GM12892 (cell line): ENCODE measurements around the gene KEL.

Experiments
- DNase-seq: peaks from one replicate; pipeline ENCODE4 v3.0.0; 2011; ENCODE audit not compliant: insufficient read length
- FAIRE-seq: peaks from 2 replicates; lab custom pipeline; 2011; peaks lifted over from hg19 to GRCh38; lab: Jason Lieb, UNC
- POLR2A ChIP-seq: IDR thresholded peaks from 2 replicates; pipeline ENCODE4 v1.6.1; 2011; ENCODE audit warnings: low read depth, low read length, control low read depth
- POLR2AphosphoS5 ChIP-seq: IDR thresholded peaks from 2 replicates; pipeline ENCODE4 v1.6.1; 2011; ENCODE audit warnings: low read depth, low read length, control low read depth
- TAF1 ChIP-seq: IDR thresholded peaks from 2 replicates; pipeline ENCODE4 v1.6.1; 2011; ENCODE audit warnings: low read depth, mild to moderate bottlenecking, control low read depth, low read length, borderline replicate concordance

KEL gene

GRCh38 chr7:142891490-142892082 is 70.6 kb downstream of the KEL start:
- TF ChIP-seq TAF1 (no peak), POLR2AphosphoS5 (no peak), POLR2A (no peak)
- no peak for DNase-seq
- no peak for FAIRE-seq
